HG03159 (cell line): ENCODE data around the gene NAV2.

Experiments
- ATAC-seq: cut with Tn5 transposase; IDR thresholded peaks from one replicate; pipeline ENCODE4 v1.9.1; 2021; ENCODE audit warnings: mild to moderate bottlenecking, moderate library complexity; ENCODE audit not compliant: unreplicated experiment

Gene NAV2

GRCh38 chr11:20161923-20162744 is 449.5 kb downstream of the NAV2 start:
- ATAC-seq: no peak

GRCh38 chr11:20162824-20163782 is 450.5 kb downstream of the NAV2 start:
- no peak for ATAC-seq

DNA sequence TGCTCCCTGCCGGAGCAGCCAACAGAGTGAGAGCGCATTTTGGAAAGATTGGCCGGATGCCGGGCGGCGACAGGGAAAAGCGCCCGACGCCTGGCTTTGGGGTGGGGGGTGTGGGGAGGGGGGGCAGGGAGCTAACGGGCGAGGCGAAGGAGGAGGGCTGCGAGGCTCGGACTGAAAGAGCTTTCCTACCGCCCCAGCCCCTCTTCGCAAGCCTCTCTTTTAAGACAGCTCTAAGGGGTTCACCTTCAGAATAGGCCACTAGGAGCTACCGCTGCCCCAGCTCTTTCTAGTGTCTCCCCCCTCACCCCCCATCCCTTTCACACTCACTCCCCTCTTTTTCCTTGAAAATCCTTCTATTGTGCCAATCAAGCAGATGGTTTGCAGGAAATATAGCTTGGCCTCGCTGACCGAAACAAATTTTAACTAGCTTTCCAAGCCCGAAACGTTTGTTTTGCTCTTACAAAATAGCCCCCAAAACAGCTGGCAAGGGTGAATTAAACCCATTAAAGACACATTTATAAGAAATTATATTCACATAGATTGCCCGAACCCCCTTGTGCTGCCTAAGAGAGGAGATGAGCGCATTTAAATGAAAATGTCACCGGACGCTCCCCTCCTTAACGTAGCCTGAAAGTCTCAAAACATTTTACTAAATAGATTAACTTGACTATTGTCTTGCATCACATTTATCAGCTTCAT is 451.3 kb downstream of the NAV2 start:
- no peak for ATAC-seq
